OCI-LY7 (cell line): Measurements from ENCODE around the gene NFIA. TPM values are rescaled to one million over a fixed set of nuclear protein-coding genes. Genes with fewer than 3 reads are reported as not detected.
"Not testable (repeated sequence)": the region's sequence is repeated elsewhere in the genome, so short reads cannot be mapped to it uniquely, and the experiment has no call there.

Experiments used
- BruUV-seq: library from RNA; stranded (reverse); fragments of 400-500 nt; replicated peaks from 2 replicates; lab custom pipeline; 2021; lab: Mats Ljungman, UMichigan
- CTCF ChIA-PET: fragments of 300-600 bp; sonication (Branson Sonifier 250); formaldehyde crosslinking; loops from one replicate; lab custom pipeline; 2022; ENCODE audit warnings: antibody characterized with exemption; ENCODE audit not compliant: unreplicated experiment; lab: Charles Lee
- POLR2A ChIA-PET: fragments of 300-600 bp; sonication (Branson Sonifier 250); formaldehyde crosslinking; loops from one replicate; lab custom pipeline; 2022; ENCODE audit warnings: antibody characterized with exemption; lab: Charles Lee
- DNase-seq: peaks from one replicate; pipeline ENCODE4 v3.0.0-alpha.2; 2015; ENCODE audit warnings: low spot score
- H2AFZ ChIP-seq: fragments of 200-600 bp; sonication (generic), shearing (Covaris generic); 2 replicates; pipeline ENCODE4 v1.6.1; 2014; ENCODE audit warnings: mild to moderate bottlenecking, antibody characterized with exemption, low read length, moderate library complexity
- H3K27ac ChIP-seq: fragments of 200-600 bp; sonication (generic); 2 replicates; pipeline ENCODE4 v1.5.1; 2014; ENCODE audit warnings: mixed run types, low read depth, mild to moderate bottlenecking, moderate library complexity, low read length, inconsistent platforms; ENCODE audit not compliant: poor library complexity, severe bottlenecking
- H3K36me3 ChIP-seq: fragments of 200-600 bp; sonication (generic); 2 replicates; pipeline ENCODE4 v1.6.1; 2014; ENCODE audit warnings: mild to moderate bottlenecking, antibody characterized with exemption, low read length, moderate library complexity, mixed read lengths; ENCODE audit not compliant: insufficient read depth
- H3K4me1 ChIP-seq: fragments of 200-600 bp; sonication (generic); 2 replicates; pipeline ENCODE4 v1.5.1; 2014; ENCODE audit warnings: mild to moderate bottlenecking, low read length; ENCODE audit not compliant: insufficient read depth, poor library complexity, severe bottlenecking
- H3K4me2 ChIP-seq: fragments of 200-600 bp; sonication (generic); 2 replicates; pipeline ENCODE4 v1.6.1; 2014; ENCODE audit warnings: mild to moderate bottlenecking, low read length
- H3K4me3 ChIP-seq: fragments of 200-600 bp; sonication (generic); 2 replicates; pipeline ENCODE4 v1.5.1; 2014; ENCODE audit warnings: mild to moderate bottlenecking, low read depth, low read length; ENCODE audit not compliant: poor library complexity, severe bottlenecking
- H3K79me2 ChIP-seq: fragments of 200-600 bp; sonication (generic); 2 replicates; pipeline ENCODE4 v1.6.1; 2016; ENCODE audit warnings: low read depth, mild to moderate bottlenecking, low read length, moderate library complexity, mixed read lengths; ENCODE audit not compliant: insufficient read depth
- H3K9me2 ChIP-seq: fragments of 200-600 bp; sonication (generic); 2 replicates; pipeline ENCODE4 v1.6.1; 2016; ENCODE audit warnings: mild to moderate bottlenecking, low read length, mixed read lengths; ENCODE audit not compliant: insufficient read depth
- H3K9me3 ChIP-seq: fragments of 200-600 bp; sonication (generic); 2 replicates; pipeline ENCODE4 v1.6.1; 2014; ENCODE audit warnings: mild to moderate bottlenecking, mixed run types, low read length, mixed read lengths
- H4K20me1 ChIP-seq: fragments of 200-600 bp; sonication (generic); 2 replicates; pipeline ENCODE4 v1.6.1; 2014; ENCODE audit warnings: mild to moderate bottlenecking, antibody characterized with exemption, low read length, moderate library complexity, mixed read lengths; ENCODE audit not compliant: insufficient read depth
- CTCF ChIP-seq: fragments of 200-600 bp; sonication (generic); conservative IDR thresholded peaks from 2 replicates; pipeline ENCODE4 v1.5.1; 2014; ENCODE audit warnings: mild to moderate bottlenecking, antibody characterized with exemption, low read length, moderate library complexity, mixed read lengths
- EZH2phosphoT487 ChIP-seq: fragments of 200-600 bp; sonication (generic); IDR thresholded peaks from 2 replicates; pipeline ENCODE4 v1.6.1; 2018; ENCODE audit warnings: low read depth, borderline replicate concordance, mild to moderate bottlenecking, mixed run types, antibody characterized with exemption, low read length, moderate library complexity, mixed read lengths
- intact Hi-C: fragments of 100-400 bp; cut with micrococcal nuclease; formaldehyde crosslinking; loops from one replicate; pipeline ENCODE4 v1.10.0; 2022; ENCODE audit not compliant: unreplicated experiment
- total RNA-seq, 2 experiments: library from RNA; depleted of rRNA in 1 of 2; stranded (reverse); fragments of >200 nt in 1 of 2; shearing (Covaris generic) in 1 of 2; gene quantifications; 2 replicates each; pipeline ENCODE4 v1.2.3, GENCODE V29; 2014 to 2022

Gene NFIA
- total RNA-seq, 2 experiments from 2014 or later, result 2.8 to 18.8 TPM

- CTCF ChIA-PET, result no interaction called here
- no peaks in the 10 kb centered on the region for H3K36me3 ChIP-seq
- H4K20me1 ChIP-seq, result no peaks in the 10 kb centered on the region
- no peak overlapping the region for H3K27ac ChIP-seq
- H3K4me3 ChIP-seq, result no peak overlapping the region
- H3K9me2 ChIP-seq, result no peaks in the 10 kb centered on the region
- POLR2A ChIA-PET, result no interaction called here
- BruUV-seq, result no TSS peak
- DNase-seq, result no peak
- H3K79me2 ChIP-seq, result no peaks in the 10 kb centered on the region
- H2AFZ ChIP-seq, result no peak overlapping the region
- intact Hi-C loops, result no loop called here
- no peaks in the 10 kb centered on the region for H3K4me1 ChIP-seq
- H3K9me3 ChIP-seq, result no peaks in the 10 kb centered on the region
- H3K4me2 ChIP-seq, result no peak overlapping the region
- TF ChIP-seq EZH2phosphoT487, result no peak
- TF ChIP-seq CTCF, result no peak
These were observed 380.9 kb downstream of the NFIA start for GRCh38 chr1:61463220-61463619.

DNA sequence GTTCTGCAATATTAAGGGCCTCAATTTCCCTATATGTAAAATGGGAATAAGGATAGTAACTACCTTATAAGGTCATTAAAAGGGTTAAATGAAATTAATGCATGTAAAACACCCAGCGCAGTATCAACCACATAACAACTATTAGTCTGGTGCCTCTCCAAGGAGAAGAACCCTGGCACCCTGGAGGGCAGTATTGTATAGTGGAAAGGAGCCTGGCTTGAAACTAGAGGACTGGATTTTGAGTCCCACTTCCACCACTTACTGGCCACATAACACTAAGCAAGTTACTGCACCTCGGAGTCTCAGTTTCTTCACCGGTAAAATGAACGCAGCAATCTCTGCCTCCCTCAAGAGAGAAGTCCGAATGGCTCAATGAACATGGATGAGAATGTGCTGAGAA, 385.5 kb downstream of the NFIA start:
- intact Hi-C loops, H3K4me1 ChIP-seq, H2AFZ ChIP-seq, H3K9me2 ChIP-seq, BruUV-seq, H3K79me2 ChIP-seq, H3K27ac ChIP-seq, CTCF ChIA-PET, H4K20me1 ChIP-seq, H3K4me2 ChIP-seq, DNase-seq, H3K36me3 ChIP-seq, POLR2A ChIA-PET, H3K9me3 ChIP-seq, H3K4me3 ChIP-seq: not testable (repeated sequence)

DNA sequence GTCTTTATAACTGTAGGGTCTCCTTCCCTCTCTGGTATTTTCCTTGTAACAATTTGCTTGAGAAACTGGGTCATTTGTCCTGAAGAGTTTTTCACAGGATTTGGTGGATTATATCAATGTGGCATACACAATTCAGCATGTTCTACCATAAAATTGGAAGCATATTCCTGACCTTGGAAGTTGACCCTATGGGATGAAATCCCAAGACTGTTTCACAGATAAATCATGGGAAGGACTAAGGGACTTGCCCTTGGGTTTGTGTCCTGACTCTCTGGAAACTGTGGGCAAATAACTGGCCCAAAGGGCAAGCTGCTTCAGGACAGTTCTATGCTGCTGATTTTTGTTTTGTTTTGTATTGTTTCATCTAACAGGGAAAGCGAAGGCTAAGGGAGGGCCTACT, 387.0 kb downstream of the NFIA start:
- no TSS peak for BruUV-seq
- Histone ChIP-seq H3K79me2 (no peaks in the 10 kb centered on the region), H3K4me3 (no peak overlapping the region), H3K27ac (no peak overlapping the region), H3K4me2 (no peak overlapping the region), H3K9me3 (no peaks in the 10 kb centered on the region), H3K36me3 (no peaks in the 10 kb centered on the region), H3K9me2 (no peaks in the 10 kb centered on the region), H2AFZ (no peak overlapping the region), H4K20me1 (no peaks in the 10 kb centered on the region), H3K4me1 (no peaks in the 10 kb centered on the region)
- intact Hi-C loops, result no loop called here
- no peak for DNase-seq
- ChIA-PET CTCF (no interaction called here), POLR2A (no interaction called here)
- TF ChIP-seq CTCF (no peak), EZH2phosphoT487 (no peak)
